SK-N-SH treated with all-trans-retinoic acid at 6 μM for 48 hours (cell line): ENCODE measurements around the gene AGO4.
"Not testable (repeated sequence)": the region's sequence is repeated elsewhere in the genome, so short reads cannot be mapped to it uniquely, and the experiment has no call there.

Experiments
- ATAC-seq: fragments of 200-7000 bp; cut with Tn5 transposase; 3 replicates; pipeline ENCODE4 v1.9.1; 2020; ENCODE audit warnings: mild to moderate bottlenecking, moderate library complexity
- ARNTL ChIP-seq: fragments of 450-650 bp; formaldehyde crosslinking; IDR thresholded peaks from 2 replicates; pipeline ENCODE4 v1.5.0; 2020; ENCODE audit warnings: low read depth, mild to moderate bottlenecking, moderate library complexity, borderline replicate concordance
- BACH2 ChIP-seq: fragments of 250-450 bp; sonication (Bioruptor Pico); IDR thresholded peaks from 2 replicates; pipeline ENCODE4 v1.9.0; 2021; ENCODE audit warnings: mild to moderate bottlenecking, borderline replicate concordance
- CREB5 ChIP-seq: fragments of 250-450 bp; sonication (Bioruptor Pico); IDR thresholded peaks from 2 replicates; pipeline ENCODE4 v1.5.1; 2020; ENCODE audit warnings: low read depth, mild to moderate bottlenecking, moderate library complexity
- CSRNP3 ChIP-seq: fragments of 250-450 bp; sonication (Bioruptor Pico); IDR thresholded peaks from 2 replicates; pipeline ENCODE4 v1.5.1; 2021; ENCODE audit warnings: mild to moderate bottlenecking, moderate library complexity
- ESRRG ChIP-seq: fragments of 250-450 bp; sonication (Bioruptor Pico); IDR thresholded peaks from 2 replicates; pipeline ENCODE4 v1.6.1; 2021; ENCODE audit warnings: mild to moderate bottlenecking
- GLIS3 ChIP-seq: fragments of 250-450 bp; sonication (Bioruptor Pico); IDR thresholded peaks from 2 replicates; pipeline ENCODE4 v1.5.0; 2020; ENCODE audit warnings: mild to moderate bottlenecking, moderate library complexity
- ISL1 ChIP-seq: fragments of 250-450 bp; sonication (Bioruptor Pico); IDR thresholded peaks from 2 replicates; pipeline ENCODE4 v2.1.2; 2022; ENCODE audit warnings: mild to moderate bottlenecking, moderate library complexity
- OSR1 ChIP-seq: fragments of 250-450 bp; sonication (Bioruptor Pico); IDR thresholded peaks from 2 replicates; pipeline ENCODE4 v1.8.0; 2022; ENCODE audit warnings: moderate library complexity, mild to moderate bottlenecking, inconsistent platforms
- PATZ1 ChIP-seq: fragments of 250-450 bp; sonication (Bioruptor Pico); IDR thresholded peaks from 2 replicates; pipeline ENCODE4 v1.8.0; 2020; ENCODE audit warnings: mild to moderate bottlenecking, moderate library complexity, borderline replicate concordance
- POU6F1 ChIP-seq: fragments of 250-450 bp; sonication (Bioruptor Pico); IDR thresholded peaks from 2 replicates; pipeline ENCODE4 v1.8.0; 2021; ENCODE audit warnings: low read depth, mild to moderate bottlenecking, moderate library complexity, borderline replicate concordance
- PPARA ChIP-seq: fragments of 250-450 bp; sonication (Bioruptor Pico); IDR thresholded peaks from 2 replicates; pipeline ENCODE4 v1.5.0; 2020; ENCODE audit warnings: mild to moderate bottlenecking, borderline replicate concordance
- RARB ChIP-seq: fragments of 250-450 bp; sonication (Bioruptor Pico); IDR thresholded peaks from 2 replicates; pipeline ENCODE4 v1.8.0; 2021; ENCODE audit warnings: mild to moderate bottlenecking, moderate library complexity
- SNAI2 ChIP-seq: fragments of 250-450 bp; sonication (Bioruptor Pico); IDR thresholded peaks from 2 replicates; pipeline ENCODE4 v1.5.0; 2020; ENCODE audit warnings: mild to moderate bottlenecking, moderate library complexity
- TOX ChIP-seq: fragments of 250-450 bp; sonication (Bioruptor Pico); IDR thresholded peaks from 2 replicates; pipeline ENCODE4 v1.8.0; 2021; ENCODE audit warnings: mild to moderate bottlenecking, moderate library complexity, borderline replicate concordance
- TSHZ2 ChIP-seq: fragments of 250-450 bp; sonication (Bioruptor Pico); IDR thresholded peaks from 2 replicates; pipeline ENCODE4 v1.5.0; 2020; ENCODE audit warnings: mild to moderate bottlenecking, moderate library complexity
- ZFP3 ChIP-seq: fragments of 250-450 bp; sonication (Bioruptor Pico); IDR thresholded peaks from 2 replicates; pipeline ENCODE4 v1.5.0; 2020; ENCODE audit warnings: mild to moderate bottlenecking, moderate library complexity
- ZFP30 ChIP-seq: fragments of 450-650 bp; formaldehyde crosslinking; IDR thresholded peaks from 2 replicates; pipeline ENCODE4 v1.5.0; 2022; ENCODE audit warnings: mild to moderate bottlenecking, moderate library complexity
- ZNF70 ChIP-seq: fragments of 450-650 bp; formaldehyde crosslinking; IDR thresholded peaks from 2 replicates; pipeline ENCODE4 v1.5.0; 2020; ENCODE audit warnings: mild to moderate bottlenecking, moderate library complexity
- ZNF8 ChIP-seq: fragments of 450-650 bp; formaldehyde crosslinking; IDR thresholded peaks from 2 replicates; pipeline ENCODE4 v1.5.0; 2020; ENCODE audit warnings: mild to moderate bottlenecking, moderate library complexity

AGO4 gene

GRCh38 chr1:35809114-35810095, 1.6 kb downstream of the AGO4 start:
- TF ChIP-seq RARB (CRISPR knock-in tag) (no peak), ZFP30 (CRISPR knock-in tag) (no peak), ZNF70 (CRISPR knock-in tag) (no peak), TOX (CRISPR knock-in tag) (no peak), PPARA (CRISPR knock-in tag) (no peak), ZFP3 (no peak), ESRRG (CRISPR knock-in tag) (no peak), CREB5 (no peak)
- no peak for ATAC-seq

GRCh38 chr1:35810096-35810881, 2.5 kb downstream of the AGO4 start:
- peak; percentile 21; the same call in 2 of the 3 replicates for ATAC-seq

GRCh38 chr1:35812754-35813153, 4.9 kb downstream of the AGO4 start:
- ATAC-seq, result not testable (repeated sequence)

More at GRCh38 chr1:35810096-35810881, 2.5 kb downstream of the AGO4 start:
- TF ChIP-seq TSHZ2 (CRISPR knock-in tag), result no peak
- TF ChIP-seq ZFP30 (CRISPR knock-in tag), result no peak
- no peak for TF ChIP-seq OSR1 (CRISPR knock-in tag)
- TF ChIP-seq PPARA (CRISPR knock-in tag), result no peak
- TF ChIP-seq ZNF70 (CRISPR knock-in tag), result no peak
- TF ChIP-seq ZNF8 (CRISPR knock-in tag), result no peak
- no peak for TF ChIP-seq SNAI2
- no peak for TF ChIP-seq BACH2 (CRISPR knock-in tag)
- TF ChIP-seq GLIS3 (CRISPR knock-in tag), result no peak
- TF ChIP-seq ARNTL, result no peak
- TF ChIP-seq ZFP3, result no peak
- TF ChIP-seq PATZ1 (CRISPR knock-in tag), result no peak

GRCh38 chr1:35825255-35825654, 17.4 kb downstream of the AGO4 start:
- ATAC-seq, result no peak
- TF ChIP-seq ESRRG (CRISPR knock-in tag), result no peak
- no peak for TF ChIP-seq TSHZ2 (CRISPR knock-in tag)
- no peak for TF ChIP-seq RARB (CRISPR knock-in tag)
- no peak for TF ChIP-seq CSRNP3 (CRISPR knock-in tag)
- no peak for TF ChIP-seq ISL1 (CRISPR knock-in tag)
- TF ChIP-seq ZFP3, result no peak
- TF ChIP-seq GLIS3 (CRISPR knock-in tag), result no peak
- TF ChIP-seq BACH2 (CRISPR knock-in tag), result no peak
- TF ChIP-seq ZNF70 (CRISPR knock-in tag), result no peak
- TF ChIP-seq ZFP30 (CRISPR knock-in tag), result no peak
- no peak for TF ChIP-seq POU6F1 (CRISPR knock-in tag)
- TF ChIP-seq TOX (CRISPR knock-in tag), result no peak
